VCaP (cell line): ENCODE results near the gene NUP205.

Experiments
- H3K27ac ChIP-seq: fragments of 450-650 bp; 2 replicates; pipeline ENCODE4 v1.5.1; 2017
- TF ChIP-seq, protein P1 (sequence below): fragments of 450-650 bp; conservative IDR thresholded peaks from 2 replicates; pipeline ENCODE4 v1.5.1; 2017; ENCODE audit warnings: mild to moderate bottlenecking, moderate library complexity

NUP205 gene

DNA sequence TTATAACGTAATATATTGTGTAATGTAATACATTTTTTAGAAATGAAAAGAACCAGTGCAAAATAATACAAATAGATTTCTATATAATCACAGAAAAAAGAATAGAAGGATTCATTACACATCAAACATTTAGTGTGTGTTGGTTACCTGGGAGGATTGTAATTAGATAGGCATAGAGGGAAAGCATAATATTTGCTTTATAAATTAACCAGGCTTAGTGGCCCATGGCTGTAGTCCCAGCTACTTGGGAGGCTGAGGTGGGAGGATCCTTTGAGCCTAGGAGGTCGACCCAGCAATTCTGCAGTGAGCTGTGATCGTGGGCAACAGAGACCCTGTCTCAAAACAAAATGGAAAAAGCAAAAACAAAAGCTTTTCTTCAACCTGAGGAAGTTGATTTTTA is 42.9 kb upstream of the NUP205 start:
- TF ChIP-seq, protein P1, sequence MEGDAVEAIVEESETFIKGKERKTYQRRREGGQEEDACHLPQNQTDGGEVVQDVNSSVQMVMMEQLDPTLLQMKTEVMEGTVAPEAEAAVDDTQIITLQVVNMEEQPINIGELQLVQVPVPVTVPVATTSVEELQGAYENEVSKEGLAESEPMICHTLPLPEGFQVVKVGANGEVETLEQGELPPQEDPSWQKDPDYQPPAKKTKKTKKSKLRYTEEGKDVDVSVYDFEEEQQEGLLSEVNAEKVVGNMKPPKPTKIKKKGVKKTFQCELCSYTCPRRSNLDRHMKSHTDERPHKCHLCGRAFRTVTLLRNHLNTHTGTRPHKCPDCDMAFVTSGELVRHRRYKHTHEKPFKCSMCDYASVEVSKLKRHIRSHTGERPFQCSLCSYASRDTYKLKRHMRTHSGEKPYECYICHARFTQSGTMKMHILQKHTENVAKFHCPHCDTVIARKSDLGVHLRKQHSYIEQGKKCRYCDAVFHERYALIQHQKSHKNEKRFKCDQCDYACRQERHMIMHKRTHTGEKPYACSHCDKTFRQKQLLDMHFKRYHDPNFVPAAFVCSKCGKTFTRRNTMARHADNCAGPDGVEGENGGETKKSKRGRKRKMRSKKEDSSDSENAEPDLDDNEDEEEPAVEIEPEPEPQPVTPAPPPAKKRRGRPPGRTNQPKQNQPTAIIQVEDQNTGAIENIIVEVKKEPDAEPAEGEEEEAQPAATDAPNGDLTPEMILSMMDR = no peak
- H3K27ac ChIP-seq = no peak overlapping the region

DNA sequence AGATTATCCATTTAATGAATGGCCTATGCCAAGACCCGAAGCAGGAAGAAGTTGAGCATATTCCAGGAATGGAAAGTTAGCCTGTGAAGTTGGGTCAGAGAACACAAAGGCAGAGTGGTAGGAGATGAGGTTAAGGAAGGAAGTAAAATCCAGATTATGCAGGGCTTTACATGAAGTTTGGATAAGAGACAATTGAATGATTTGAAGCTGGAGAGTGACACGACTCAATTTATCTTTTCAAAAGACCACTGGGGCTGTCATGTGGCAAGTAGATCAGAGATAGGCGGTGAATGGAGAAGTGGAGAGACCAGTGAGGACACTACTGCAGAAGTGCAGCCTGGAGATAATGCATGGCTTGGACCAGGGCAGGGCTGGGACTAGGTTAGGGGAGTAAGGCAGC is 40.7 kb upstream of the NUP205 start:
- TF ChIP-seq, protein P1 = no peak

DNA sequence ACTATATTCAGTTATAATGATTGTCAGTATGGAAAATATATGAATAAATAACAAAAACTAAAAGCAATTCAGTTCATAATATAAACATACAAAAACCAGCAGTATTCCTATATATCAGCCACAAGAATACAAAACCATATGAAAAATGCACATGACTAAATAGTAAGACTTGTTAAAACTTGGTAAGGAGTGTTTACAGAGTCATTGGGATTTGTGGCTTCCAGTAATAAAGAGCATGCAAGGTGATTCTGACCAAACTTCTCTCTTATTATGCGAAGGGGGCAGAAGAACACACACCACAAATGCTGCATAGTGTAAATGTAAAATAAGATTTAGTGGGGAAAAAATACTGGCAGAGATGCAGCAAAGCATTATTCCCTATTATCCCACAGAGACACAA is 39.0 kb upstream of the NUP205 start:
- H3K27ac ChIP-seq = no peak overlapping the region
- TF ChIP-seq, protein P1 = no peak

More for the DNA sequence above, 40.7 kb upstream of the NUP205 start:
- H3K27ac ChIP-seq = no peak overlapping the region

DNA sequence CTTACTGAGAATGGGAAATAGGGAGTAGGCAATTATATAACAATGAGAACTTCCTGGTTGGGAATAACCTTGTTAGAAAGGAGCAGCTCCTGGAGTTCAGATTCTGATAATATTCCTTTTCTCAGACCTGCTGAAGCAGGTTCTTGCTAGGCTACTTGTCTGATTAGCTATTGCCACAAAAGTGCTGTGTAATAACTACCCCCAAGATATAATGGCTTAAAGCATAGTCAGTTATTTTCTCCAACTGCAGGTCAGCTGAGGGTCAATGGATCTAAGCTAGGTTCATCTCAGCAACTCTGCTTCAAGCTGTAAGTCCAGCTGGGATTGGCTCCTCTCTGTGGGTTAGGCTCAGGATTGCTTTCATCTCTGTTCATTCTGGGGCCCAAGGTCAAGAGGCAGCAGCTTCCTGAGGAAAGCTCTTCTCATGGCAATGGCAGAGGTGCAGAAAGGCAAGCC is 38.5 kb upstream of the NUP205 start:
- TF ChIP-seq, protein P1 = no peak
- no peak overlapping the region for H3K27ac ChIP-seq

DNA sequence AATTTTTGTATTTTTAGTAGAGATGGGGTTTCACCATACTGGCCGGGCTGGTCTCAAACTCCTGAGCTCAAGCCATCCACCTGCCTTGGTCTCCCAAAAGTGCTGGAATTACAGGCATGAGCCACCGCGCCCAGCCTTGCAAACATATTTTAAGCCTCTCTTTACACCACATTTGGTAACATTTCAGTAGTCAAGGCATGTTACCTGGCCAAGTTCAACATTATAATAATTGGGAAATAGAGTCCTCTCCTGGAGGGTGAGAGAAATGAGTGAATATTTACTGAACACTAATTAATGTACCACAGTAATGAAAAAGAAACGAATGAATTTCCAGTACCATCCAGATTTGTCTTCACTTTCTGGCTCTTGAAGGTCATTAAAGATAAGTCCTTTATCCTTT is 37.8 kb upstream of the NUP205 start:
- TF ChIP-seq, protein P1 = no peak
- H3K27ac ChIP-seq = no peak overlapping the region

DNA sequence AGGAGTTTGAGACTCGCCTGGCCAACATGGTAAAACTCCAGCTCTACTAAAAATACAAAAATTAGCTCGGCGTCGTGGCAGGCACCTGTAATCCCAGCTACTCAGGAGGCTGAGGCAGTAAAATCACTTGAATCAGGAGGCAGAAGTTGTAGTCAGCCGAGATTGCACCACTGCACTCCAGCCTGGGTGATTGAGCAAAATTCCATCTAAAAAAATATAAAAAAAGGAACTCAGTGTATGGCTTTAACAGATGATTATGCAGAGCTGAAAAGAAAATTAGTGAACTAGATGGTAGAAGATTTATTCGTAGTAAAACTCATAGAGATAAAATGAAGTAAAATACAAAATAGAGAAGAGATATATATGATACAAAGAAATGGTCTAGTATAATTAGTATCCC is 35.2 kb upstream of the NUP205 start:
- no peak overlapping the region for H3K27ac ChIP-seq
- TF ChIP-seq, protein P1 = no peak

DNA sequence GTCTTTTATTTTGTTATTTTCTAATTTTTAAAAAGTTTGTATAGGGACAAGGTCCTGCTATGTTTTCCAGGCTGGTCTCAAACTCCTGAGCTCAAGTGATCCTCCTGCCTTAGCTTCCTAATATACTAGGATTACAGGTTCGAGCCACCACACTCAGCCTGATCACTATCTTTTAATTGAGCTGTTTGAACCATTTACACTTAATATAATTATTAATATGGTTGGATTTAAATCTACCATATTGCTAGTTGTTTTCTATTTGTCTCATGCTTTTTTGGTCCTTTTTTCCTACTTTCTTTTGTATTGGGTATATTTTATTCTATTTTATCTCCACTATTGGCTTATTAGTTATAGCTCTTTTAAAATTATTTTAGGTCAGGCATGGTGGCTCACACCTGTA is 34.6 kb upstream of the NUP205 start:
- H3K27ac ChIP-seq = no peak overlapping the region
- TF ChIP-seq, protein P1 = no peak

DNA sequence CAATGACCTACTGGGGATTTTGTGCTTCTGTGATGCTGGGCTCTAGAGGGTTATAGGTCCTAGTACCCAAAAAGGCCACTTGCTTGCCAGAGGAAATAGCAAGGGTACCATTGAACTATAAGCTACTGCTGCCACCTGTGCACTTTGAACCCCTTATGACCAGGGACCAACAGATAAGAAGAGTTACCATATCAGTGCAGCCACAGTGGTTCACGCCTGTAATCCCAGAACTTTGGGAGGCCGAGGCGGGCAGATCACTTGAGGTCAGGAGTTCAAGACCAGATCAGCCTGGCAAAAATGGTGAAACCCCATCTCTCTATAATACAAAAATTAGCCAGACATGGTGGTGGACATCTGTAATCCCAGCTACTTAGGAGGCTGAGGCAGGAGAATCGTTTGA is 32.3 kb upstream of the NUP205 start:
- TF ChIP-seq, protein P1 = no peak
- no peak overlapping the region for H3K27ac ChIP-seq
